Measurements from ENCODE around the gene CRYBA2. TPM values are rescaled to one million over a fixed set of nuclear protein-coding genes. Genes with fewer than 3 reads are reported as not detected.

Gene CRYBA2
- polyA plus RNA-seq, 1 donor from 2014 or later, result not detected

GRCh38 chr2:219009294-219009693 lies 16.1 kb upstream of the CRYBA2 start:
- no peaks in the 10 kb centered on the region for H3K79me2 ChIP-seq (replicated peaks; ENCODE audit: insufficient read depth, low read length)
- H2AFZ ChIP-seq (ENCODE audit: low read depth, low read length), result no peak overlapping the region
- TF ChIP-seq MXI1 (conservative IDR thresholded peaks at IDR 0.05; ENCODE audit: poor library complexity, severe bottlenecking) (no peak), EZH2 (IDR thresholded peaks at IDR 0.05; ENCODE audit: borderline replicate concordance, insufficient read depth, low read length, poor library complexity, severe bottlenecking) (no peak), SMC3 (conservative IDR thresholded peaks at IDR 0.05; ENCODE audit: poor library complexity) (no peak), EP300 (conservative IDR thresholded peaks at IDR 0.05; ENCODE audit: poor library complexity, severe bottlenecking) (no peak), POLR2AphosphoS5 (IDR thresholded peaks at IDR 0.05) (no peak), TAF1 (IDR thresholded peaks at IDR 0.05; ENCODE audit: low read depth) (no peak), CTCF (IDR thresholded peaks at IDR 0.05; ENCODE audit: poor library complexity, severe bottlenecking) (no peak), RAD21 (conservative IDR thresholded peaks at IDR 0.05) (no peak)
- TF ChIP-seq, protein P1, sequence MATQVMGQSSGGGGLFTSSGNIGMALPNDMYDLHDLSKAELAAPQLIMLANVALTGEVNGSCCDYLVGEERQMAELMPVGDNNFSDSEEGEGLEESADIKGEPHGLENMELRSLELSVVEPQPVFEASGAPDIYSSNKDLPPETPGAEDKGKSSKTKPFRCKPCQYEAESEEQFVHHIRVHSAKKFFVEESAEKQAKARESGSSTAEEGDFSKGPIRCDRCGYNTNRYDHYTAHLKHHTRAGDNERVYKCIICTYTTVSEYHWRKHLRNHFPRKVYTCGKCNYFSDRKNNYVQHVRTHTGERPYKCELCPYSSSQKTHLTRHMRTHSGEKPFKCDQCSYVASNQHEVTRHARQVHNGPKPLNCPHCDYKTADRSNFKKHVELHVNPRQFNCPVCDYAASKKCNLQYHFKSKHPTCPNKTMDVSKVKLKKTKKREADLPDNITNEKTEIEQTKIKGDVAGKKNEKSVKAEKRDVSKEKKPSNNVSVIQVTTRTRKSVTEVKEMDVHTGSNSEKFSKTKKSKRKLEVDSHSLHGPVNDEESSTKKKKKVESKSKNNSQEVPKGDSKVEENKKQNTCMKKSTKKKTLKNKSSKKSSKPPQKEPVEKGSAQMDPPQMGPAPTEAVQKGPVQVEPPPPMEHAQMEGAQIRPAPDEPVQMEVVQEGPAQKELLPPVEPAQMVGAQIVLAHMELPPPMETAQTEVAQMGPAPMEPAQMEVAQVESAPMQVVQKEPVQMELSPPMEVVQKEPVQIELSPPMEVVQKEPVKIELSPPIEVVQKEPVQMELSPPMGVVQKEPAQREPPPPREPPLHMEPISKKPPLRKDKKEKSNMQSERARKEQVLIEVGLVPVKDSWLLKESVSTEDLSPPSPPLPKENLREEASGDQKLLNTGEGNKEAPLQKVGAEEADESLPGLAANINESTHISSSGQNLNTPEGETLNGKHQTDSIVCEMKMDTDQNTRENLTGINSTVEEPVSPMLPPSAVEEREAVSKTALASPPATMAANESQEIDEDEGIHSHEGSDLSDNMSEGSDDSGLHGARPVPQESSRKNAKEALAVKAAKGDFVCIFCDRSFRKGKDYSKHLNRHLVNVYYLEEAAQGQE (IDR thresholded peaks at IDR 0.05; ENCODE audit: borderline replicate concordance), result no peak
- H3K9me2 ChIP-seq (ENCODE audit: insufficient read depth, low read length), result no peaks in the 10 kb centered on the region
- H3K27ac ChIP-seq (ENCODE audit: low read length), result no peak overlapping the region
- H3K4me2 ChIP-seq (ENCODE audit: low read length), result no peak overlapping the region
- H3K27me3 ChIP-seq (ENCODE audit: insufficient read depth, low read depth, low read length), result peaks cover 44% of the 10 kb centered on the region
- H3K36me3 ChIP-seq (ENCODE audit: insufficient read depth, low read length), result no peaks in the 10 kb centered on the region
- no peak overlapping the region for H3K9ac ChIP-seq (ENCODE audit: low read length)
- no peaks in the 10 kb centered on the region for H4K20me1 ChIP-seq (ENCODE audit: insufficient read depth)
- no peaks in the 10 kb centered on the region for H3K9me3 ChIP-seq (ENCODE audit: low read length)
- H3F3A ChIP-seq (ENCODE audit: insufficient read depth, low read length, poor library complexity, severe bottlenecking), result no peaks in the 10 kb centered on the region
- no peak overlapping the region for H3K4me3 ChIP-seq (ENCODE audit: low read length)

DNA sequence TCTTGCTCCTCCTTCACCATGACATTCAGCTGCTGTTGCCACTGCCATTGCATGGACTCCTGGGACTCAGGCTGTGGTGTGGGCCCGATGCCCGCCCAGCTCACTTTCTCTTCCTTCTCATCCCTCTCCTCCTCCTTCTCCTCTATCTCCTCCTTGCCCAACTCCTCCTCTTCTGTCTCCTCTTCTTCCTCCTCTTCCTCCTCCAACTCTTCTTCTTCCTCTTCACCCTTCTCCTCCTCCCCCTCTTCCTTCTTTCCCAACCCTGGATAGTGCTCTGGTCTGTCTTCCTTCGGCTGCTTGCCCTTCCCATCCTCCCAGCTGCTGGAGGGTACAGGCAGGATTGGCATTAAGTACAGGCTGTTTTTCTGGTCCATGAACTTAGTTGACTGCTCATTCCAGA lies 10.8 kb upstream of the CRYBA2 start:
- Histone ChIP-seq H3K9me2 (ENCODE audit: insufficient read depth, low read length) (no peaks in the 10 kb centered on the region), H3K27me3 (ENCODE audit: insufficient read depth, low read depth, low read length) (peaks cover 86% of the 10 kb centered on the region), H3K36me3 (ENCODE audit: insufficient read depth, low read length) (no peaks in the 10 kb centered on the region), H3K4me2 (ENCODE audit: low read length) (no peak overlapping the region), H3K79me2 (replicated peaks; ENCODE audit: insufficient read depth, low read length) (no peaks in the 10 kb centered on the region), H3K4me3 (ENCODE audit: low read length) (no peak overlapping the region), H3K9me3 (ENCODE audit: low read length) (no peaks in the 10 kb centered on the region), H4K20me1 (ENCODE audit: insufficient read depth) (no peaks in the 10 kb centered on the region), H3K27ac (ENCODE audit: low read length) (no peak overlapping the region), H2AFZ (ENCODE audit: low read depth, low read length) (no peak overlapping the region), H3F3A (ENCODE audit: insufficient read depth, low read length, poor library complexity, severe bottlenecking) (no peaks in the 10 kb centered on the region), H3K9ac (ENCODE audit: low read length) (no peak overlapping the region)
- no peak for TF ChIP-seq EZH2 (IDR thresholded peaks at IDR 0.05; ENCODE audit: borderline replicate concordance, insufficient read depth, low read length, poor library complexity, severe bottlenecking)
- no peak for TF ChIP-seq POLR2AphosphoS5 (IDR thresholded peaks at IDR 0.05)
- no peak for TF ChIP-seq TAF1 (IDR thresholded peaks at IDR 0.05; ENCODE audit: low read depth)
- TF ChIP-seq CTCF (IDR thresholded peaks at IDR 0.05; ENCODE audit: poor library complexity, severe bottlenecking), result no peak
- no peak for TF ChIP-seq EP300 (conservative IDR thresholded peaks at IDR 0.05; ENCODE audit: poor library complexity, severe bottlenecking)
- TF ChIP-seq, protein P1 (IDR thresholded peaks at IDR 0.05; ENCODE audit: borderline replicate concordance), result no peak
- no peak for TF ChIP-seq RAD21 (conservative IDR thresholded peaks at IDR 0.05)
- no peak for TF ChIP-seq MXI1 (conservative IDR thresholded peaks at IDR 0.05; ENCODE audit: poor library complexity, severe bottlenecking)
- TF ChIP-seq SMC3 (conservative IDR thresholded peaks at IDR 0.05; ENCODE audit: poor library complexity), result no peak

All from neural cell (in vitro differentiated cells).